Heart left ventricle (tissue), 16 donors: ENCODE data around the gene FAM216B. TPM values are rescaled to one million over a fixed set of nuclear protein-coding genes. Genes with fewer than 3 reads are reported as not detected.

Experiments used
- ATAC-seq, 4 donors: fragments of 200-7000 bp; cut with Tn5 transposase; one replicate each; pipeline ENCODE4 v1.9.1; 2020 to 2022; ENCODE audit warnings: moderate library complexity in 4 of 4, mild to moderate bottlenecking in 3 of 4, moderate number of reproducible peaks in 1 of 4
- DNase-seq, 5 donors: peaks; one replicate each; pipeline ENCODE4 v3.0.0-alpha.2; 2020
- H3K27ac ChIP-seq, 12 donors: fragments of 200-600 bp; sonication (generic) in 4 of 12; one replicate each; pipeline versions ENCODE4 v1.5.0 to v1.8.0; 2016 to 2022; ENCODE audit warnings: mild to moderate bottlenecking in 2 of 12
- H3K27me3 ChIP-seq, 9 donors: fragments of 200-600 bp; sonication (generic) in 2 of 9; one replicate each; pipeline versions ENCODE4 v1.5.1 to v1.8.0; 2016 to 2022; ENCODE audit warnings: mild to moderate bottlenecking in 3 of 9
- H3K36me3 ChIP-seq, 9 donors: fragments of 200-600 bp; sonication (generic) in 2 of 9; one replicate each; pipeline versions ENCODE4 v1.5.0 to v1.8.0; 2018 to 2022; ENCODE audit warnings: mild to moderate bottlenecking in 2 of 9
- H3K4me1 ChIP-seq, 12 donors: fragments of 200-600 bp; sonication (generic) in 4 of 12; one replicate each; pipeline versions ENCODE4 v1.5.0 to v1.8.0; 2016 to 2022; ENCODE audit warnings: mild to moderate bottlenecking in 3 of 12
- H3K4me3 ChIP-seq, 12 donors: fragments of 200-600 bp; sonication (generic) in 4 of 12; one replicate each; pipeline versions ENCODE4 v1.5.0 to v1.8.0; 2017 to 2022; ENCODE audit warnings: mild to moderate bottlenecking in 9 of 12, moderate library complexity in 4 of 12
- H3K9me3 ChIP-seq, 12 donors: fragments of 200-600 bp; sonication (generic) in 4 of 12; one replicate each; pipeline versions ENCODE4 v1.5.0 to v1.8.0; 2016 to 2022; ENCODE audit warnings: mild to moderate bottlenecking in 1 of 12
- POLR2A ChIP-seq, 2 donors: fragments of 450-650 bp; IDR thresholded peaks; one replicate each; pipeline ENCODE4 v1.6.1; 2017; ENCODE audit warnings: antibody characterized with exemption in 2 of 2, mild to moderate bottlenecking in 2 of 2, moderate library complexity in 2 of 2
- WGBS, 4 donors: extraction: QIAGEN DNeasy Blood & Tissue Kit in 2 of 4; methylation state at CpG; one replicate each; pipeline versions ENCODE4 v1.1.5 to v1.1.7; 2013 to 2018; 5-methylcytosine and 5-hydroxymethylcytosine counted together
- intact Hi-C, 10 donors: fragments of 100-400 bp; cut with DNase I; formaldehyde crosslinking; loops; one replicate each; pipeline versions ENCODE4 v1.11.1 to v1.14.2; 2022
- polyA plus RNA-seq, 2 donors: library from polyadenylated mRNA; stranded (reverse); fragments of 200-250 nt; gene quantifications; one replicate each; pipeline ENCODE4 v1.2.3, GENCODE V29; 2013
- total RNA-seq, 9 donors: library from RNA; depleted of rRNA in 2 of 9; stranded (reverse); fragments of >200 nt in 2 of 9; fragmentation: NEBNext Ultra II Directional in 3 of 9; extraction: Animal tissue kit (Norgen Biotek cat#: 25700) in 3 of 9; gene quantifications; one replicate each; pipeline versions ENCODE4 v1.1.0 to v1.2.4, GENCODE V29; 2016 to 2023
- TF ChIP-seq, protein P1 (sequence below), 12 donors: fragments of 200-600 bp; sonication (generic) in 4 of 12; IDR thresholded peaks; one replicate each; pipeline versions ENCODE4 v1.5.0 to v1.8.0; 2018 to 2022; ENCODE audit warnings: antibody characterized with exemption in 12 of 12, mild to moderate bottlenecking in 5 of 12
- donor health status: ischemic (EF 13 %, LVEDD 7.1; RV severe dilation, severe dysfunction).
- donor health status: healthy with polysubstance abuse.
- donor health status: DM: no; HTN: yes; CAD: no.
- donor health status: DM: no; HTN: no; CAD: no.
- donor health status: ischemic (EF 25% LVEDD 6.9; RV normal size, moderate dysfunction).
- donor health status: ischemic (EF 25% LVEDD 5.7; RV mildly dilated, moderate dysfunction).
- donor health status: healthy.
- donor health status: DM: yes; HTN: yes; CAD: no.
- donor health status: ischemic (EF 35%, LVEDD 5.7; RV mildly dilated, moderate dysfunction).
- donor health status: nonischemic (EF 11% LVEDD 7.7; RV severe dilation, severe dysfunction).
- donor health status: DM: yes; HTN: yes; CAD: no.
- donor health status: PGD.
- donor health status: ischemic (EF 29% LVEDD 5.4; RV normal size, mild dysfunction).
- donor health status: nonischemic (EF 23%, LVEDD 6.1; RV moderate dilation, normal function).

FAM216B gene
- total and polyA plus RNA-seq, 11 donors: 0.07 to 1.3 (median 0.67) TPM

DNA sequence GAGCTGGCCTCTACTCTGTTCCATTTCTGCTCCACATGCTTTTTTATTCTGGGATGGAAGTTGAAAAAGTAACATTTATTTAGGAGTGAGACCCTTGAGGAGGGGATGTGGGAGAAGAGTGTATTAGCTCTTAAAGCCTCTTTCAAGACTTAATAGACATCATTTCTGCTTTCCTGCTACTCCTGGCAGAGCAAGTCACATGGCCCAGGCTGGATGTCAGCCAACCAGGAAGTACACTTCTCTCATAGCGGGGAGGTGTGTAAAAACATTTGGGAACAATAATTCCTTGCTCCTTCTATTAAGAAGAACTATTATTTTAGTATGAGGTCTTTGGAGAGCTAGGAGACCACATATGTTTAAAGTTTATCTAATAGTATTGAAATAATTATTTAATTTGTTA is 40.6 kb upstream of the FAM216B start:
- Histone ChIP-seq H3K27me3 (no peaks in the 10 kb centered on the region), H3K4me3 (no peak overlapping the region), H3K4me1 (peaks cover 0 to 6% (median 0%) of the 10 kb centered on the region in 12 donors), H3K9me3 (no peaks in the 10 kb centered on the region), H3K27ac (no peak overlapping the region), H3K36me3 (no peaks in the 10 kb centered on the region)
- DNase-seq (peak; percentile 27 to 73 (median 48)), ATAC-seq (no peak)
- TF ChIP-seq, protein P1, sequence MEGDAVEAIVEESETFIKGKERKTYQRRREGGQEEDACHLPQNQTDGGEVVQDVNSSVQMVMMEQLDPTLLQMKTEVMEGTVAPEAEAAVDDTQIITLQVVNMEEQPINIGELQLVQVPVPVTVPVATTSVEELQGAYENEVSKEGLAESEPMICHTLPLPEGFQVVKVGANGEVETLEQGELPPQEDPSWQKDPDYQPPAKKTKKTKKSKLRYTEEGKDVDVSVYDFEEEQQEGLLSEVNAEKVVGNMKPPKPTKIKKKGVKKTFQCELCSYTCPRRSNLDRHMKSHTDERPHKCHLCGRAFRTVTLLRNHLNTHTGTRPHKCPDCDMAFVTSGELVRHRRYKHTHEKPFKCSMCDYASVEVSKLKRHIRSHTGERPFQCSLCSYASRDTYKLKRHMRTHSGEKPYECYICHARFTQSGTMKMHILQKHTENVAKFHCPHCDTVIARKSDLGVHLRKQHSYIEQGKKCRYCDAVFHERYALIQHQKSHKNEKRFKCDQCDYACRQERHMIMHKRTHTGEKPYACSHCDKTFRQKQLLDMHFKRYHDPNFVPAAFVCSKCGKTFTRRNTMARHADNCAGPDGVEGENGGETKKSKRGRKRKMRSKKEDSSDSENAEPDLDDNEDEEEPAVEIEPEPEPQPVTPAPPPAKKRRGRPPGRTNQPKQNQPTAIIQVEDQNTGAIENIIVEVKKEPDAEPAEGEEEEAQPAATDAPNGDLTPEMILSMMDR (IDR thresholded peaks at IDR 0.05): no peak
- TF ChIP-seq POLR2A (IDR thresholded peaks at IDR 0.05): no peak
- intact Hi-C loops: no loop called here
- WGBS, 4 donors: 17 to 42% (median 32%) methylated on average over 1 of the region's 1 CpG

DNA sequence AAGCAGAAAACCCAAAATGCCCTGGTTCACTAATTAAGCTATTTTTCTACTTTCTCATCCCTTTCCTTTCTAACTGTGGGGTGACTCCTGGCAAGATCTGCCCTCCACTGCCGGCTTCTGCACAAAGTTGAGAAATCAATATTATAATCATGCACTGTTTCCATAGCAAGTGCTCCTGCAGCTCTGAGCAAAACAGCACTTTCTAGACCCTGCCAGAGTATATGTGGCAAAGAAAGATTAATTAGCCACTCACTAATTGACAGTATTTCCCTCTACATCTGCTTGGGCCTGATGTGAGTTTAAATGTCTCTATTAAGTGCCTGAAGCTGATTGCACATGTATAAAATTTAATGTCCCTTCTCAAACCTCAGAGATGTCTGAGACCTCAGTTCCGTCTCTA is 39.5 kb upstream of the FAM216B start:
- DNase-seq (no peak), ATAC-seq (no peak)
- H3K27me3 ChIP-seq: no peaks in the 10 kb centered on the region
- intact Hi-C loops: no loop called here
- H3K4me1 ChIP-seq: peaks cover 0 to 6% (median 0%) of the 10 kb centered on the region in 12 donors
- H3K27ac ChIP-seq: no peak overlapping the region
- no peaks in the 10 kb centered on the region for H3K36me3 ChIP-seq
- TF ChIP-seq, protein P1 (IDR thresholded peaks at IDR 0.05): no peak
- no peak for TF ChIP-seq POLR2A (IDR thresholded peaks at IDR 0.05)
- WGBS, 4 donors: 91 to 96% (median 94%) methylated on average over 2 of the region's 2 CpGs
- no peak overlapping the region for H3K4me3 ChIP-seq
- no peaks in the 10 kb centered on the region for H3K9me3 ChIP-seq

DNA sequence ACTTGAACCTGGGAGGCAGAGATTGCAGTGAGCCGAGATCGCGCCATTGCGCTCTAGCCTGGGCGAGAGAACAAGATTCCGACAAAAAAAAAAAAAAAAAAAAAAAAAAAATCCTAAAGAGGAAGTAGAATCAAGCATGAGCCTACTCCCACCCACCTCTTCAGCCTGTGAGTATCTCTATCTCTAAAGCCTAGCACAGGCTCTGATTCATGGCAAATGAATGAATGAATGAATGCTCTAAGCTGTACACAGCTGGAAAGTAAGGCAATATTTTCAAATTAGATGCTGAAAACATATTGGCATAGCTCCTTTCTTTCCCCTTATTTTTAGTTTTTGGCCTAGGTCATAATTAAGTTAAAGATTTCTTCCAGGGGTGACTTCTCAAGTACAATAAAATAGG is 35.7 kb upstream of the FAM216B start:
- 85 to 92% (median 88%) methylated on average over 6 of the region's 6 CpGs for WGBS, 4 donors

DNA sequence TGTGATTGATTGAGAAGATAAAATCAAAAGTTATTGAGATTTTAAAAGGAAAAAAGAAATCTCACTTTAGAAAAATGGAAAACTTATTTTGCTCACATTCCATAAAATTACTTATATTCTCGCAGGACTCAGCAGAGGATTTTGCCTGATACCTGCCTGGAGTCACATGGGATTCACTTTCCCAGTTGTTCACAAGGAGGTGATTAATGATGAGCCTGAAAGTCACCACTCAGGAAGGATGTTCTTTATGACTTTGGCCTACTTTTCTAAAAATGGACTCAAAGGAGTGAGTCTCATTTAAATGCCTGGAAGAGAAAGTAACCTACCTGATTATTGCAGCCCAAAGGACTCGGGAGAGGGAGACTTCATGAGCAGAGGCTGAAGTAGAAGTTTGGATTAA is 34.5 kb upstream of the FAM216B start:
- 55 to 68% (median 64%) methylated on average over 2 of the region's 2 CpGs for WGBS, 4 donors
- Histone ChIP-seq H3K4me3 (no peak overlapping the region), H3K9me3 (no peaks in the 10 kb centered on the region), H3K27ac (peak overlapping the region in 4 of 12 donors; percentile 7 to 37 (median 30)), H3K36me3 (no peaks in the 10 kb centered on the region), H3K4me1 (peaks cover 0 to 11% (median 0%) of the 10 kb centered on the region in 12 donors), H3K27me3 (no peaks in the 10 kb centered on the region)
- intact Hi-C loops: loop anchor here in 1 of 10 donors (5.0 kb wide), 1 partner anchor 40 kb away; no protein-coding TSS in a partner anchor
- TF ChIP-seq, protein P1 (IDR thresholded peaks at IDR 0.05): no peak
- no peak for TF ChIP-seq POLR2A (IDR thresholded peaks at IDR 0.05)
- DNase-seq (no peak), ATAC-seq (peak in 1 of 4 donors; percentile 25)

More for the DNA sequence above, 35.7 kb upstream of the FAM216B start:
- no peak overlapping the region for H3K4me3 ChIP-seq
- TF ChIP-seq, protein P1 (IDR thresholded peaks at IDR 0.05): no peak
- TF ChIP-seq POLR2A (IDR thresholded peaks at IDR 0.05): no peak
- no peaks in the 10 kb centered on the region for H3K9me3 ChIP-seq
- no peaks in the 10 kb centered on the region for H3K27me3 ChIP-seq
- H3K36me3 ChIP-seq: no peaks in the 10 kb centered on the region
- H3K27ac ChIP-seq: no peak overlapping the region
- intact Hi-C loops: loop anchor here in 1 of 10 donors (5.0 kb wide), 1 partner anchor 38 kb away; no protein-coding TSS in a partner anchor
- DNase-seq (no peak), ATAC-seq (no peak)
- H3K4me1 ChIP-seq: peaks cover 0 to 6% (median 0%) of the 10 kb centered on the region in 12 donors
